K562 (cell line): ENCODE measurements around the gene MZB1. TPM values are rescaled to one million over a fixed set of nuclear protein-coding genes. Genes with fewer than 3 reads are reported as not detected.

Experiments used
- ATAC-seq: fragments of 200-7000 bp; cut with Tn5 transposase; 3 replicates; pipeline ENCODE4 v1.9.1; 2020; ENCODE audit warnings: moderate library complexity
- BruUV-seq: library from RNA; stranded (reverse); fragments of 400-500 nt; replicated peaks from 2 replicates; lab custom pipeline; 2021; lab: Mats Ljungman, UMichigan
- CTCF ChIA-PET: fragments of 300-600 bp; formaldehyde crosslinking; extraction: SDS; loops from one replicate; lab custom pipeline; 2021; ENCODE audit warnings: low intra/inter-chr PET ratio; lab: Yijun Ruan, JAX
- POLR2A ChIA-PET: fragments of 300-600, 350-650 bp; sonication (Branson Sonifier 250); formaldehyde crosslinking; extraction: SDS; loops from one replicate; lab custom pipeline; 2021; ENCODE audit warnings: antibody characterized with exemption, inconsistent platforms; lab: Yijun Ruan, JAX
- DNase-seq, 4 experiments: peaks; one replicate each; pipeline versions ENCODE4 v3.0.0 to v3.0.0-alpha.2; 2011 to 2018; ENCODE audit warnings: low spot score in 3 of 4, mixed read lengths in 3 of 4; ENCODE audit errors: extremely low read depth in 1 of 4
- FAIRE-seq: peaks from 2 replicates; lab custom pipeline; 2011; peaks lifted over from hg19 to GRCh38; lab: Jason Lieb, UNC
- H2AFZ ChIP-seq: 2 replicates; pipeline ENCODE4 v1.6.0; 2011; ENCODE audit warnings: low read depth, low read length, control low read depth, inconsistent platforms
- H3K27ac ChIP-seq: fragments of 200-600 bp; 3 replicates; pipeline ENCODE4 v1.8.0; 2011; ENCODE audit warnings: low read depth, mild to moderate bottlenecking, control low read depth, inconsistent platforms, low read length, moderate library complexity, mixed read lengths; ENCODE audit errors: extremely low read depth
- H3K27me3 ChIP-seq, 2 experiments: fragments of 300-600 bp in 1 of 2; 2 replicates in 1 of 2; 3 replicates in 1 of 2; pipeline versions ENCODE4 v1.6.0 to v1.8.0; 2011; ENCODE audit warnings: inconsistent platforms in 2 of 2, low read length in 2 of 2, mild to moderate bottlenecking in 1 of 2, mixed read lengths in 1 of 2, moderate library complexity in 1 of 2; ENCODE audit not compliant: control insufficient read depth in 2 of 2, insufficient read depth in 2 of 2
- H3K36me3 ChIP-seq: fragments of 300-600 bp; 3 replicates; pipeline ENCODE4 v1.8.0; 2011; ENCODE audit warnings: mild to moderate bottlenecking, low read length, inconsistent platforms; ENCODE audit not compliant: control insufficient read depth, insufficient read depth
- H3K4me1 ChIP-seq, 2 experiments: fragments of 200-600 bp in 1 of 2; replicated peaks in 1 of 2; 2 replicates in 1 of 2; 3 replicates in 1 of 2; pipeline versions ENCODE4 v1.5.1 to v1.8.0; 2011; ENCODE audit warnings: inconsistent platforms in 2 of 2, low read length in 2 of 2, mild to moderate bottlenecking in 1 of 2, mixed read lengths in 1 of 2, moderate library complexity in 1 of 2; ENCODE audit not compliant: control insufficient read depth in 2 of 2, insufficient read depth in 2 of 2
- H3K4me2 ChIP-seq: 2 replicates; pipeline ENCODE4 v1.6.1; 2011; ENCODE audit warnings: low read length, control low read depth, inconsistent platforms, mixed read lengths; ENCODE audit not compliant: insufficient read depth
- H3K4me3 ChIP-seq: fragments of 200-600 bp; sonication (generic), shearing (Covaris generic); 2 replicates; pipeline ENCODE4 v1.5.1; 2016; ENCODE audit warnings: control low read depth, inconsistent platforms
- H3K79me2 ChIP-seq: fragments of 200-600 bp; 3 replicates; pipeline ENCODE4 v1.8.0; 2011; ENCODE audit warnings: low read length, inconsistent platforms; ENCODE audit not compliant: control insufficient read depth, insufficient read depth
- H3K9ac ChIP-seq, 2 experiments: 2 replicates each; pipeline versions ENCODE4 v1.6.0 to v1.6.1; 2011; ENCODE audit warnings: low read depth in 2 of 2, low read length in 2 of 2, control low read depth in 1 of 2, inconsistent platforms in 1 of 2, mild to moderate bottlenecking in 1 of 2, mixed read lengths in 1 of 2; ENCODE audit not compliant: insufficient read depth in 1 of 2
- H3K9me1 ChIP-seq: one replicate; pipeline ENCODE4 v1.6.0; 2011; ENCODE audit warnings: inconsistent platforms, mild to moderate bottlenecking, low read length, moderate library complexity; ENCODE audit not compliant: control insufficient read depth, insufficient read depth
- H3K9me3 ChIP-seq: replicated peaks from 2 replicates; pipeline ENCODE4 v1.5.1; 2011; ENCODE audit warnings: low read depth, low read length, inconsistent platforms; ENCODE audit not compliant: control insufficient read depth, insufficient read depth
- H4K20me1 ChIP-seq: replicated peaks from 2 replicates; pipeline ENCODE4 v1.6.1; 2011; ENCODE audit warnings: low read length, inconsistent platforms, mixed read lengths; ENCODE audit not compliant: control insufficient read depth, insufficient read depth
- FOXK1 ChIP-seq: sonication (generic); formaldehyde crosslinking; IDR thresholded peaks from 2 replicates; pipeline ENCODE4 v1.8.0; 2022; ENCODE audit warnings: missing genetic modification reagents, mild to moderate bottlenecking, borderline replicate concordance
- HIVEP1 ChIP-seq: fragments of 250-450 bp; sonication (Bioruptor Pico); IDR thresholded peaks from 2 replicates; pipeline ENCODE4 v1.4.0; 2020; ENCODE audit warnings: mild to moderate bottlenecking
- MIER1 ChIP-seq: fragments of 450-650 bp; IDR thresholded peaks from 2 replicates; pipeline ENCODE4 v1.6.1; 2016; ENCODE audit warnings: antibody characterized with exemption, mild to moderate bottlenecking, low read depth
- XRCC5 ChIP-seq: fragments of 200-400 bp; formaldehyde crosslinking; IDR thresholded peaks from 2 replicates; pipeline ENCODE4 v1.6.1; 2017; ENCODE audit warnings: low read depth, mild to moderate bottlenecking, low read length
- ZFP1 ChIP-seq: fragments of 450-650 bp; formaldehyde crosslinking; IDR thresholded peaks from 2 replicates; pipeline ENCODE4 v1.4.0; 2020; ENCODE audit warnings: mild to moderate bottlenecking, mixed read lengths
- ZNF324 ChIP-seq: fragments of 250-450 bp; sonication (Bioruptor Pico); IDR thresholded peaks from 2 replicates; pipeline ENCODE4 v1.4.0; 2020; ENCODE audit warnings: mild to moderate bottlenecking
- WGBS: fragments of 100-300 bp; shearing (Covaris generic); methylation state at CpG from one replicate; pipeline ENCODE4 v1.1.6; 2016; ENCODE audit warnings: low coverage, mixed read lengths; ENCODE audit not compliant: insufficient coverage; ENCODE audit errors: missing lambda C conversion rate; 5-methylcytosine and 5-hydroxymethylcytosine counted together
- in situ Hi-C: fragments of 300-500 bp; cut with MboI; formaldehyde crosslinking; loops from 4 replicates; pipeline ENCODE4 v1.15.0; 2018; ENCODE audit warnings: inconsistent platforms, mixed read lengths
- intact Hi-C: fragments of 100-400 bp; cut with micrococcal nuclease; formaldehyde crosslinking; loops from 2 replicates; pipeline ENCODE4 v1.14.2; 2022
- polyA plus RNA-seq, 8 experiments: library from polyadenylated mRNA; depleted of rRNA in 4 of 8; stranded (reverse) in 5 of 8; unstranded in 3 of 8; fragments of >200 nt; fragmentation: Nextera tagmentation in 2 of 8; fragmentation: Illumina TruSeq in 1 of 8; extraction: Ambion mirVana in 2 of 8; extraction: Trizol in 1 of 8; gene quantifications; 2 replicates each; pipeline versions ENCODE4 v1.2.1 to v1.2.3, GENCODE V29; 2011 to 2014; ENCODE audit warnings: inconsistent platforms in 1 of 8, missing spikeins in 1 of 8
- total RNA-seq, 7 experiments: library from RNA; depleted of rRNA in 6 of 7; stranded (reverse); fragments of >200 nt in 6 of 7; fragmentation: Illumina TruSeq in 2 of 7; extraction: Trizol in 2 of 7; gene quantifications; 2 replicates each; pipeline versions ENCODE4 v1.2.1 to v1.2.3, GENCODE V29; 2011 to 2021; ENCODE audit warnings: low replicate concordance in 1 of 7
- TF ChIP-seq, protein P1 (sequence below): fragments of 250-450 bp; sonication (Bioruptor Pico); IDR thresholded peaks from 2 replicates; pipeline ENCODE4 v1.5.0; 2021; ENCODE audit warnings: mild to moderate bottlenecking, moderate library complexity
- TF ChIP-seq, protein P2 (sequence below), 3 experiments: fragments of 200-800 bp in 1 of 3; sonication (Bioruptor generic) in 1 of 3; sonication (generic) in 1 of 3; formaldehyde crosslinking in 1 of 3; IDR thresholded peaks; 2 replicates each; pipeline versions ENCODE4 v1.6.1 to v1.8.0; 2016 to 2022; ENCODE audit warnings: mild to moderate bottlenecking in 2 of 3, missing compliant biosample characterization in 2 of 3, missing genetic modification characterization in 2 of 3, missing genetic modification reagents in 1 of 3

MZB1 gene
- total and polyA plus RNA-seq, 9 of the 15 experiments (the other 6 are each of a cell fraction or from before 2014, with no cell fraction given), result 0.13 to 0.31 TPM; not detected in 7

DNA sequence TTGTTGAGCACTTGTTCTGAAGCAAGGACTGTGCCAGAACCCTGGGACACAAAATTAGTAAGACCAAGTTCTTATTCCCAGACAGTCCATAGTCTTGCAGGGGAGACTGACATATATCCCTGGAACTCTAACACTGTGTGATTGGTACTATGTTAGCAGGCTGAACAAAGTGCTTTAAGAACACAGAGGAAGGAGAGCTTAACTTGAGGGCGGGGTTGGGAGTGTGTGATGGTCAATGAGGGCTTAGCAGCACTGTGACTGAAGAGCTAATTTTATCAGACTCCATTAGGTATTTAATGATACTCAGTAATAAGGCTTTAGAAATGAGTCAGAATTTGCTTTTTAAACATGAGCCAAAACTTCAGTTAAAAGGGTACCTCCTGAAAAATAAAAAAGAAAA, 29.1 kb upstream of the MZB1 start:
- DNase-seq (no peak), ATAC-seq (no peak), FAIRE-seq (no peak)
- ChIA-PET POLR2A (interaction anchor here (0.7 kb wide), 1 partner anchor 144 kb away, joined by 3 read pairs; no protein-coding TSS in a partner anchor), CTCF (no interaction called here)
- WGBS, result 77% methylated on average over 1 of the region's 1 CpG
- Histone ChIP-seq H3K9ac (no peak overlapping the region), H3K4me1 (peaks cover 7 to 13% of the 10 kb centered on the region in 2 experiments), H3K9me1 (no peaks in the 10 kb centered on the region), H3K4me3 (no peak overlapping the region), H2AFZ (no peak overlapping the region), H3K4me2 (no peak overlapping the region), H3K36me3 (no peaks in the 10 kb centered on the region), H3K9me3 (no peaks in the 10 kb centered on the region), H3K27me3 (no peaks in the 10 kb centered on the region), H4K20me1 (no peaks in the 10 kb centered on the region), H3K79me2 (no peaks in the 10 kb centered on the region), H3K27ac (no peak overlapping the region)
- BruUV-seq, result no TSS peak
- in situ Hi-C loops, result loop anchor here (10.0 kb wide), 1 partner anchor 346 kb away; no protein-coding TSS in a partner anchor
- TF ChIP-seq ZNF324, result no peak
- TF ChIP-seq FOXK1, result no peak
- no peak for TF ChIP-seq ZFP1 (CRISPR knock-in tag)
- TF ChIP-seq, protein P1, sequence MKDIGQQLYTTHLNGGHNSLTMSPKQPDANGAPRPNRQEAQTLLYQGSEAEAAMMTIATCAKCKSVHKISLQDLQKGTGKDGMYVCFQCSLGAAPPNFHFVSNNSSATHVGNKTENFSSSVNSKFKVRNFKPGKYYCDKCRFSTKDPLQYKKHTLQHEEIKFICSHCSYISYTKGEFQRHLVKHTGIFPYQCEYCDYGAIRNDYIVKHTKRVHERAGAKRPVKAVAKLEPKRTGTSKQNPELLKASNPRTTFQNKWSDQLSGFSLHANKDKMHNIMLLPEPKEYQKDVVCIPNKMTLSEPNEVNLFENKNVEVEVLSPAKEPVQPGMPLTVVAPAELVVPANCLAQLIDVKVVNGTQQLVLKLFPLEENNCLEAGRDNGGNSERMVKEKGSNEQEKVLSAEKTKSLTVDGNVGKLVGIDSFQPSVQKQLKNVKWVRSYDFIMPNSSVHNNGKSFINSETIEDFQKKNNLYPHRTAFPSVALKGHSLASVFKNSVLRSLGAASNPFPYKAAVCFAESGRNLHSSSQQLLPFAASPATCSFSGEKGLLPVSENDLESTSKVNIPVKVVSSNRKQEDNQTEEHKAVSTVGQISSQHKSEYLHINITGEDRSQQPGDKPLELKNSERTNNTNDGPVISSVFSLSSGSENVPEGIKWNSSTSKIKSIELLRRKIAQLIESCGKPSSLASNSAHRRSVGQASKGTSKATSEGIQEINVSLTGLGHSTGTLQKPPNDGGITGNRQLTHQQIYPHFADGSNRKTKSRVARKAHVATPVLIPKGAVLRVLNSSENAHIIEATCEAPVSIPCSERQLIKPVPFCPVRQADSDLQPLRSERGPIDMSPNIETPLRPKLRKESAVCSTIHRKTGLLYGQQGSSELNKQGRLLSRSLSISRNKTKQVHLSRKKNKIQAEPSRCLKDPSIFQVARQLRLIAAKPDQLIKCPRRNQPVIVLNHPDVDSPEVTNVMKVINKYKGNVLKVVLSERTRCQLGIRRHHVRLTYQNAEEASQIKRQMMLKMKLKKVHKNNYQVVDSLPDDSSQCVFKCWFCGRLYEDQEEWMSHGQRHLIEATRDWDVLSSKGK (CRISPR knock-in tag), result no peak
- TF ChIP-seq HIVEP1 (CRISPR knock-in tag), result no peak
- no peak for TF ChIP-seq XRCC5
- TF ChIP-seq, protein P2, sequence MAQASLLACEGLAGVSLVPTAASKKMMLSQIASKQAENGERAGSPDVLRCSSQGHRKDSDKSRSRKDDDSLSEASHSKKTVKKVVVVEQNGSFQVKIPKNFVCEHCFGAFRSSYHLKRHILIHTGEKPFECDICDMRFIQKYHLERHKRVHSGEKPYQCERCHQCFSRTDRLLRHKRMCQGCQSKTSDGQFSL (CRISPR knock-in tag; IDR thresholded peaks at IDR 0.05), result no peak
- TF ChIP-seq, protein P2 (tag; IDR thresholded peaks at IDR 0.05), result no peak
- TF ChIP-seq MIER1, result no peak
- intact Hi-C loops, result loop anchor here (5.0 kb wide), 1 partner anchor 131 kb away; no protein-coding TSS in a partner anchor
